Keratinocyte (primary cell): ENCODE measurements around the gene TFDP2. TPM values are rescaled to one million over a fixed set of nuclear protein-coding genes. Genes with fewer than 3 reads are reported as not detected.
"Not testable (repeated sequence)": the region's sequence is repeated elsewhere in the genome, so short reads cannot be mapped to it uniquely, and the experiment has no call there.

Source experiments
- DNase-seq: peaks from one replicate; pipeline ENCODE4 v3.0.0-alpha.2; 2011; ENCODE audit warnings: low read depth, missing footprints, low spot score
- FAIRE-seq: peaks from 2 replicates; lab custom pipeline; 2011; peaks lifted over from hg19 to GRCh38; lab: Jason Lieb, UNC
- H2AFZ ChIP-seq: 2 replicates; pipeline ENCODE4 v1.6.0; 2012; ENCODE audit warnings: low read length, control low read depth, inconsistent platforms; ENCODE audit not compliant: control insufficient read depth
- H3K27ac ChIP-seq: 2 replicates; pipeline ENCODE4 v1.5.1; 2011; ENCODE audit warnings: low read length; ENCODE audit not compliant: control insufficient read depth, insufficient read depth
- H3K27me3 ChIP-seq: 3 replicates; pipeline ENCODE4 v1.6.0; 2011; ENCODE audit warnings: low read length; ENCODE audit not compliant: control insufficient read depth, insufficient read depth; ENCODE audit errors: extremely low read depth
- H3K36me3 ChIP-seq, 2 experiments: 2 replicates in 1 of 2; 3 replicates in 1 of 2; pipeline ENCODE4 v1.5.1; 2011; ENCODE audit warnings: low read length in 2 of 2, mild to moderate bottlenecking in 1 of 2; ENCODE audit not compliant: control insufficient read depth in 2 of 2, insufficient read depth in 2 of 2; ENCODE audit errors: extremely low read depth in 1 of 2
- H3K4me1 ChIP-seq: 3 replicates; pipeline ENCODE4 v1.5.1; 2011; ENCODE audit warnings: low read length; ENCODE audit not compliant: control insufficient read depth, insufficient read depth; ENCODE audit errors: extremely low read depth
- H3K4me2 ChIP-seq: 3 replicates; pipeline ENCODE4 v1.6.0; 2011; ENCODE audit warnings: low read depth, low read length; ENCODE audit not compliant: control insufficient read depth, insufficient read depth; ENCODE audit errors: extremely low read depth
- H3K4me3 ChIP-seq, 3 experiments: fragments of 200-600 bp in 1 of 3; sonication (generic) in 1 of 3; 2 replicates in 2 of 3; 3 replicates in 1 of 3; pipeline ENCODE4 v1.5.1; 2011 to 2016; ENCODE audit warnings: low read length in 3 of 3, mild to moderate bottlenecking in 3 of 3, control low read depth in 2 of 3, inconsistent platforms in 1 of 3, low read depth in 1 of 3, mixed read lengths in 1 of 3, mixed run types in 1 of 3, moderate library complexity in 1 of 3; ENCODE audit not compliant: control insufficient read depth in 2 of 3, insufficient read depth in 2 of 3; ENCODE audit errors: extremely low read depth in 1 of 3
- H3K79me2 ChIP-seq: 2 replicates; pipeline ENCODE4 v1.6.0; 2012; ENCODE audit warnings: low read length; ENCODE audit not compliant: control insufficient read depth, insufficient read depth
- H3K9ac ChIP-seq: 3 replicates; pipeline ENCODE4 v1.6.0; 2011; ENCODE audit warnings: low read length; ENCODE audit not compliant: control insufficient read depth, insufficient read depth; ENCODE audit errors: extremely low read depth
- H3K9me1 ChIP-seq: 3 replicates; pipeline ENCODE4 v1.6.0; 2011; ENCODE audit warnings: low read length; ENCODE audit not compliant: control insufficient read depth, insufficient read depth; ENCODE audit errors: extremely low read depth
- H3K9me3 ChIP-seq: 2 replicates; pipeline ENCODE4 v1.5.1; 2012; ENCODE audit warnings: low read depth, low read length; ENCODE audit not compliant: control insufficient read depth
- H4K20me1 ChIP-seq: 3 replicates; pipeline ENCODE4 v1.6.0; 2011; ENCODE audit warnings: low read length; ENCODE audit not compliant: control insufficient read depth, insufficient read depth; ENCODE audit errors: extremely low read depth
- CTCF ChIP-seq, 3 experiments: IDR thresholded peaks in 1 of 3; conservative IDR thresholded peaks in 1 of 3; optimal IDR thresholded peaks in 1 of 3; 2 replicates in 2 of 3; 3 replicates in 1 of 3; pipeline versions ENCODE3 to v1.5.1; 2011; ENCODE audit warnings: low read length in 3 of 3, mild to moderate bottlenecking in 3 of 3, moderate library complexity in 2 of 3, control low read depth in 1 of 3, inconsistent platforms in 1 of 3; ENCODE audit not compliant: insufficient read depth in 2 of 3; ENCODE audit errors: extremely low read depth in 1 of 3
- EZH2 ChIP-seq: IDR thresholded peaks from one replicate; pipeline ENCODE4 v1.6.1; 2012; ENCODE audit warnings: inconsistent platforms, mild to moderate bottlenecking, low read length, moderate library complexity
- dilution Hi-C: fragments of 300-500 bp; cut with MboI; formaldehyde crosslinking; loops from one replicate; pipeline ENCODE4 v1.7.0; 2020; ENCODE audit warnings: low sequenced_read_pairs; ENCODE audit not compliant: extremely low pct_ligation_motif_present
- polyA plus RNA-seq, 5 experiments: library from polyadenylated mRNA; depleted of rRNA in 3 of 5; stranded (reverse) in 3 of 5; stranded (forward) in 1 of 5; unstranded in 1 of 5; fragments of >200 nt; gene quantifications; 1 replicate in 1 of 5; 2 replicates in 3 of 5; 3 replicates in 1 of 5; pipeline versions ENCODE4 v1.2.1 to v1.2.3, GENCODE V29; 2011 to 2012; ENCODE audit warnings: missing spikeins in 2 of 5, low read depth in 1 of 5, low replicate concordance in 1 of 5

TFDP2 gene
- polyA plus RNA-seq, 1 donor (not counting 4 experiments of a cell fraction or from before 2014, with no cell fraction given): 40.6 TPM

GRCh38 chr3:142140608-142141285 lies 8.6 kb downstream of the TFDP2 start:
- DNase-seq, dilution Hi-C loops, H3K4me1 ChIP-seq, FAIRE-seq, H3K9ac ChIP-seq, H2AFZ ChIP-seq, H4K20me1 ChIP-seq, H3K36me3 ChIP-seq, H3K4me3 ChIP-seq, H3K9me1 ChIP-seq, H3K79me2 ChIP-seq, H3K9me3 ChIP-seq, H3K27ac ChIP-seq, H3K4me2 ChIP-seq, H3K27me3 ChIP-seq: not testable (repeated sequence)
- peak in 1 of 3 experiments; percentile 9 for TF ChIP-seq CTCF (optimal IDR thresholded peaks at IDR 0.05 in 1 of 3, IDR thresholded peaks at IDR 0.05 in 1 of 3, conservative IDR thresholded peaks at IDR 0.05 in 1 of 3; ENCODE audit: extremely low read depth in 1 of 3, insufficient read depth in 2 of 3, low read length in 3 of 3)

DNA sequence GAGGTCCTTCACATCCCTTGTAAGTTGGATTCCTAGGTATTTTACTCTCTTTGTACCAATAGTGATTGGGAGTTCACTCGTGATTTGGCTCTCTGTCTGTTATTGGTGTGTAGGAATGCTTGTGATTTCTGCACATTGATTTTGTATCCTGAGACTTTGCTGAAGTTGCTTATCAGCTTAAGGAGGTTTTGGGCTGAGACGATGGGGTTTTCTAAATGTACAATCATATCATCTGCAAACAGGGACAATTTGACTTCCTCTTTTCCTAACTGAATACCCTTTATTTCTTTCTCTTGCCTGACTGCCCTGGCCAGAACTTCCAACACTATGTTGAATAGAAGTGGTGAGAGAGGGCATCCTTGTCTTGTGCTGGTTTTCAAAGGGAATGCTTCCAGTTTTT lies 12.3 kb downstream of the TFDP2 start:
- H3K9me1 ChIP-seq, H3K9me3 ChIP-seq, DNase-seq, H2AFZ ChIP-seq, H3K79me2 ChIP-seq, H3K4me1 ChIP-seq, H4K20me1 ChIP-seq, H3K4me2 ChIP-seq, FAIRE-seq, H3K27me3 ChIP-seq, H3K4me3 ChIP-seq, H3K27ac ChIP-seq, H3K36me3 ChIP-seq, H3K9ac ChIP-seq, dilution Hi-C loops: not testable (repeated sequence)

DNA sequence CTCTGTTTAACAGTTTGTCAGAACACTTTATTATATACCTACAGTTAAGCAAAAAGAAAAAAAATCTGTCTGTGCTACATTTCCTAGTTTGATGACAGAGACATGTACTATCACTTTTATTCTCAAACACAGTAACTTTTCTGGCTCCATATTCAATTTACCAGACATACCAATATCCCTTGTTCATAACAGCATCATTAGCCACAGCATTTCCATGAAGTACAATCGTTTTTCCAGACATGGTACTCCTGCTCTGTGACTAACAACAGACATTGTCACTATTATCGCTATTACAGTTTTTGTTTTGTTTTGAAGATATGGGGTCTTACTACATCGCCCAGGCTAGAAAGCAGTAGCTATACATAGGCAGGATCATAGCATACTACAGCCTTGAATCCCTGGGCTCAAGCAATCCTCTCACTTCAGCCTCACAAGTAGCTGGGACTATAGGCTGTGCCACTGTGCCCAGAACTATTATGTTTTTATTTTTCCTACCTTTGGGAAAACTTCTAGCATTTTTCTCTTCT lies 14.5 kb downstream of the TFDP2 start:
- no peak overlapping the region for H3K9ac ChIP-seq
- H3K4me1 ChIP-seq: no peaks in the 10 kb centered on the region
- H3K4me3 ChIP-seq: no peak overlapping the region
- H3K9me1 ChIP-seq: no peaks in the 10 kb centered on the region
- H3K36me3 ChIP-seq: no peaks in the 10 kb centered on the region
- DNase-seq (no peak), FAIRE-seq (no peak)
- H3K27me3 ChIP-seq: no peaks in the 10 kb centered on the region
- H3K27ac ChIP-seq: no peak overlapping the region
- TF ChIP-seq EZH2 (no peak), CTCF (optimal IDR thresholded peaks at IDR 0.05 in 1 of 3, IDR thresholded peaks at IDR 0.05 in 1 of 3, conservative IDR thresholded peaks at IDR 0.05 in 1 of 3; ENCODE audit: extremely low read depth in 1 of 3, insufficient read depth in 2 of 3, low read length in 3 of 3) (no peak)
- no peak overlapping the region for H2AFZ ChIP-seq
- H3K79me2 ChIP-seq: no peaks in the 10 kb centered on the region
- H3K9me3 ChIP-seq: no peaks in the 10 kb centered on the region
- no peaks in the 10 kb centered on the region for H4K20me1 ChIP-seq
- H3K4me2 ChIP-seq: no peak overlapping the region
- dilution Hi-C loops: no loop called here
